Osteocyte (in vitro differentiated cells): ENCODE results near the gene IL36RN. TPM values are rescaled to one million over a fixed set of nuclear protein-coding genes. Genes with fewer than 3 reads are reported as not detected.
A peak's percentile ranks its signal among the peaks of the same experiment; 100 is the strongest.

Source experiments
- DNase-seq: peaks from one replicate; pipeline ENCODE4 v3.0.0; 2021; ENCODE audit warnings: mixed read lengths; ENCODE audit not compliant: unreplicated experiment; ENCODE audit errors: extremely low spot score
- H3K27ac Mint-ChIP-seq: one replicate; pipeline ENCODE4 v1.8.0; 2021; ENCODE audit warnings: mild to moderate bottlenecking, mixed read lengths; ENCODE audit not compliant: unreplicated experiment
- H3K27me3 Mint-ChIP-seq: one replicate; pipeline ENCODE4 v1.8.0; 2021; ENCODE audit warnings: mixed read lengths; ENCODE audit not compliant: unreplicated experiment
- H3K36me3 Mint-ChIP-seq: one replicate; pipeline ENCODE4 v1.8.0; 2021; ENCODE audit warnings: mixed read lengths; ENCODE audit not compliant: unreplicated experiment
- H3K4me1 Mint-ChIP-seq: one replicate; pipeline ENCODE4 v1.8.0; 2021; ENCODE audit warnings: mixed read lengths; ENCODE audit not compliant: unreplicated experiment
- H3K4me3 Mint-ChIP-seq: one replicate; pipeline ENCODE4 v1.8.0; 2021; ENCODE audit warnings: mild to moderate bottlenecking, moderate library complexity, mixed read lengths; ENCODE audit not compliant: unreplicated experiment
- H3K9me3 Mint-ChIP-seq: one replicate; pipeline ENCODE4 v1.8.0; 2021; ENCODE audit warnings: mixed read lengths; ENCODE audit not compliant: unreplicated experiment
- total RNA-seq: library from RNA; stranded (reverse); gene quantifications from 2 replicates; pipeline ENCODE4 v1.2.1, GENCODE V29; 2021
- TF ChIP-seq, protein P1 (sequence below): fragments of 200-600 bp; sonication (generic); IDR thresholded peaks from 2 replicates; pipeline ENCODE4 v1.5.0; 2021; ENCODE audit warnings: antibody characterized with exemption, mild to moderate bottlenecking, moderate library complexity

Gene IL36RN
- total RNA-seq, 1 donor from 2014 or later: not detected

DNA sequence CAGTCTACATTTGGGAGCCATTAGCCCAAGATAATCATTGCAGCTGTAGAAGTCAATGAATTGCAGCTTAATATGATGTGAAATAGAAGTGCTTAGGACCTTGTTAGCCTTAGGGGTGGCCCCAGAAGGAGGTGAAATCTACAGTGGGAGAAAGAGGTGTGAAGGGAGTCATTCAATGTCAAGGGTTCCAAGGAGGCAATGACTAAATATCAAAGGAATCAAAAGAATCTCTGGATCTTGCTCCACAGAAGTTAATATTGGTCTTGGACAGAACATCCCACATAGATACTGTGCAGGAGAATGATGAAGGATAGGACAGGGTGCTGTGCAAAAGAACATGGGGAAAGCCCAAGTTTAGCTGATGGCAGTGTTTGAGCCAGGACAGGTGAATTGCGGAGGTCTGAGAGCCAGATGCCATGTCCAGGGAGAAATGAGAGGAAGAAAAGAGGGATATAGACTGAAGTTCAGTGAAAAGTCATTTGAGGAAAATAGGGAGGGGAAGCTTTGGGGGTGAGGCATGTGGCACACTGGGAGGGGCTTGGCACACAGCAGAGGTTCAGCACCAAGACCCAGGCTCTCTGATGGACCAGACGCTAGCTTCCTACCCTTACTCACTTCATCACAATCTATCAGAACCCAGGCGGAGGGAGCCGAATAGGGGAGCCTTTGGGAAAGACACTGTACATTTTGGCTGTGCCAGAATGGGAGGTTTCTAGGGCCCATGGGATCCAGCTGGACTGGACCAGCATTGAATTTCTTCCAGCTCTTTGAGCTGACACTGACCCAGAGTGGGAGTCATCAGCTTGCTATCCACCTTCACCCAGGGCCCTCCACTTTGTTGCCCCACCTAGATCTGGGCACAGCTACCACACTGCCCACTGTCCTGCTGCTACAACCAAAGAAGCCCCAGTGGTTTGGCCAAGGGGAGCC is 10.9 kb downstream of the IL36RN start:
- TF ChIP-seq, protein P1, sequence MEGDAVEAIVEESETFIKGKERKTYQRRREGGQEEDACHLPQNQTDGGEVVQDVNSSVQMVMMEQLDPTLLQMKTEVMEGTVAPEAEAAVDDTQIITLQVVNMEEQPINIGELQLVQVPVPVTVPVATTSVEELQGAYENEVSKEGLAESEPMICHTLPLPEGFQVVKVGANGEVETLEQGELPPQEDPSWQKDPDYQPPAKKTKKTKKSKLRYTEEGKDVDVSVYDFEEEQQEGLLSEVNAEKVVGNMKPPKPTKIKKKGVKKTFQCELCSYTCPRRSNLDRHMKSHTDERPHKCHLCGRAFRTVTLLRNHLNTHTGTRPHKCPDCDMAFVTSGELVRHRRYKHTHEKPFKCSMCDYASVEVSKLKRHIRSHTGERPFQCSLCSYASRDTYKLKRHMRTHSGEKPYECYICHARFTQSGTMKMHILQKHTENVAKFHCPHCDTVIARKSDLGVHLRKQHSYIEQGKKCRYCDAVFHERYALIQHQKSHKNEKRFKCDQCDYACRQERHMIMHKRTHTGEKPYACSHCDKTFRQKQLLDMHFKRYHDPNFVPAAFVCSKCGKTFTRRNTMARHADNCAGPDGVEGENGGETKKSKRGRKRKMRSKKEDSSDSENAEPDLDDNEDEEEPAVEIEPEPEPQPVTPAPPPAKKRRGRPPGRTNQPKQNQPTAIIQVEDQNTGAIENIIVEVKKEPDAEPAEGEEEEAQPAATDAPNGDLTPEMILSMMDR: no peak
- Mint-ChIP-seq H3K27ac (no peak overlapping the region), H3K9me3 (peaks cover 3% of the 10 kb centered on the region), H3K4me1 (no peaks in the 10 kb centered on the region), H3K36me3 (no peaks in the 10 kb centered on the region), H3K27me3 (peaks cover 54% of the 10 kb centered on the region), H3K4me3 (no peak overlapping the region)
- DNase-seq: peak; percentile 65

DNA sequence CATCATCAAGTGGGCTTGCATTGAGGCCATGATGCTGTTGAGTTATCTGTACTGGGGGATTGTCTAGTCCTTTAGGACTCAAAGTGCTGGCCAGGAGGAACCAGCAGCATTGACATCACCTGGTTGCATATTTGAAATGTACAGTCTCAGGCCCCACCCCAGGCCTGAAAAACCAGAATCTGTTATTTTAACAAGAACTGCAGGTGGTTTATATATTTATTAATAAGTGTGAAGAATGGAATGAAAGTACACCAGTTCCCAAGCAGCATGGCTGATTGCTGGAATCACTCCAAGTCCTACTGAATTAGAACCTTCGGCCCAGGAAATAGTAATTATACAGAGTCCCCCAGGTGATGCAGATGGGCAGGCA is 11.6 kb downstream of the IL36RN start:
- no peak overlapping the region for H3K4me3 Mint-ChIP-seq
- no peak overlapping the region for H3K27ac Mint-ChIP-seq
- no peak for DNase-seq
- H3K9me3 Mint-ChIP-seq: no peaks in the 10 kb centered on the region
- no peaks in the 10 kb centered on the region for H3K36me3 Mint-ChIP-seq
- peaks cover 57% of the 10 kb centered on the region for H3K27me3 Mint-ChIP-seq
- TF ChIP-seq, protein P1: no peak
- H3K4me1 Mint-ChIP-seq: no peaks in the 10 kb centered on the region

DNA sequence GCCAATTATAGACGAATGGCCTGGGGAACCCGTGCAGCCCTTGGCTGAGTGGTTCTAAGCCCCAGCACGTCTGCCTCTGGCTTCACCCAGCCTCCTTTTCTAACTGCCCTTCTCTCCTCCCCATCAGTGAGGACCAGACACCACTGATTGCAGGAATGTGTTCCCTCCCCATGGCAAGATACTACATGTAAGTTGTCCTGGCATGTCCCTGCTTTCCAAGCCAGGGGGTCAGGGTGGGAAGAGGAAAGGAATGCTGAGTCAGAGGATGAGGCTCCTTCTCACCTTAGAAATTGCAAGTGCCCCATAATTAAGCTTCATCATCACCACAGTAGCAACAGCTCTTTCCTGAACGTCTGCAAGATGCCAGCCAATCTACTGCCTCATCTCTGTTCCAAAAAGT is 13.6 kb downstream of the IL36RN start:
- H3K27me3 Mint-ChIP-seq: peaks cover 63% of the 10 kb centered on the region
- no peak overlapping the region for H3K4me3 Mint-ChIP-seq
- no peaks in the 10 kb centered on the region for H3K9me3 Mint-ChIP-seq
- no peak overlapping the region for H3K27ac Mint-ChIP-seq
- no peaks in the 10 kb centered on the region for H3K36me3 Mint-ChIP-seq
- DNase-seq: no peak
- H3K4me1 Mint-ChIP-seq: no peaks in the 10 kb centered on the region
- TF ChIP-seq, protein P1: no peak

- no peak overlapping the region for H3K27ac Mint-ChIP-seq
- peaks cover 61% of the 10 kb centered on the region for H3K27me3 Mint-ChIP-seq
- H3K9me3 Mint-ChIP-seq: no peaks in the 10 kb centered on the region
- H3K4me1 Mint-ChIP-seq: no peaks in the 10 kb centered on the region
- H3K36me3 Mint-ChIP-seq: no peaks in the 10 kb centered on the region
- no peak for DNase-seq
- TF ChIP-seq, protein P1: no peak
- no peak overlapping the region for H3K4me3 Mint-ChIP-seq
Measured at GRCh38 chr2:113073325-113073834, 14.4 kb downstream of the IL36RN start.

DNA sequence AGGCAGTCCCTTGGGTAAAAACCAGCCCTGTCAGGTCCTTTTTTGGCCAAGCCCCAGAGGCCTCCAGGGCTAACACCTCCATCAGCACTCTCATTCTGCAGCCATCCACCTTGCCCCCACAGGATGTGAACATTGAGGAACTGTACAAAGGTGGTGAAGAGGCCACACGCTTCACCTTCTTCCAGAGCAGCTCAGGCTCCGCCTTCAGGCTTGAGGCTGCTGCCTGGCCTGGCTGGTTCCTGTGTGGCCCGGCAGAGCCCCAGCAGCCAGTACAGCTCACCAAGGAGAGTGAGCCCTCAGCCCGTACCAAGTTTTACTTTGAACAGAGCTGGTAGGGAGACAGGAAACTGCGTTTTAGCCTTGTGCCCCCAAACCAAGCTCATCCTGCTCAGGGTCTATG is 16.0 kb downstream of the IL36RN start:
- H3K27ac Mint-ChIP-seq: no peak overlapping the region
- TF ChIP-seq, protein P1: no peak
- H3K4me3 Mint-ChIP-seq: no peak overlapping the region
- no peak for DNase-seq
- H3K36me3 Mint-ChIP-seq: no peaks in the 10 kb centered on the region
- no peaks in the 10 kb centered on the region for H3K9me3 Mint-ChIP-seq
- peaks cover 58% of the 10 kb centered on the region for H3K27me3 Mint-ChIP-seq
- no peaks in the 10 kb centered on the region for H3K4me1 Mint-ChIP-seq
